SK-N-SH (cell line): ENCODE results near the gene PROK2. TPM values are rescaled to one million over a fixed set of nuclear protein-coding genes. Genes with fewer than 3 reads are reported as not detected.

Experiments
- CTCF ChIA-PET: fragments of 300-600, 350-600 bp; formaldehyde crosslinking; extraction: SDS; loops from one replicate; lab custom pipeline; 2021; lab: Yijun Ruan, JAX
- POLR2A ChIA-PET: fragments of 350-600 bp; sonication (Branson Sonifier 250); formaldehyde crosslinking; extraction: SDS; loops from one replicate; lab custom pipeline; 2020; ENCODE audit warnings: antibody characterized with exemption, inconsistent platforms; lab: Yijun Ruan, JAX
- DNase-seq: peaks from one replicate; pipeline ENCODE4 v3.0.0; 2012
- H2AFZ ChIP-seq: fragments of 200-600 bp; sonication (generic); 2 replicates; pipeline ENCODE4 v1.8.1; 2016; ENCODE audit warnings: antibody characterized with exemption, mild to moderate bottlenecking, low read depth
- H3F3A ChIP-seq: fragments of 200-600 bp; sonication (generic); replicated peaks from 2 replicates; pipeline ENCODE3; 2016; ENCODE audit warnings: antibody characterized with exemption, mild to moderate bottlenecking; ENCODE audit not compliant: insufficient read depth
- H3K27ac ChIP-seq, 2 experiments: fragments of 200-500 bp in 1 of 2; fragments of 200-600 bp in 1 of 2; sonication (Bioruptor generic) in 1 of 2; sonication (generic), shearing (Covaris generic) in 1 of 2; 2 replicates each; pipeline versions ENCODE4 v1.5.1 to v1.6.1; 2014 to 2016; ENCODE audit warnings: low read depth in 2 of 2, inconsistent platforms in 1 of 2, low read length in 1 of 2, mild to moderate bottlenecking in 1 of 2, mixed read lengths in 1 of 2
- H3K27me3 ChIP-seq: fragments of 200-600 bp; sonication (generic), shearing (Covaris generic); 2 replicates; pipeline ENCODE4 v1.6.1; 2016; ENCODE audit warnings: mixed run types; ENCODE audit not compliant: insufficient read depth
- H3K36me3 ChIP-seq, 2 experiments: fragments of 200-500 bp in 1 of 2; fragments of 200-600 bp in 1 of 2; sonication (Bioruptor generic) in 1 of 2; sonication (generic) in 1 of 2; replicated peaks in 1 of 2; 2 replicates each; pipeline versions ENCODE3 to v1.5.1; 2014 to 2016; ENCODE audit warnings: low read length in 1 of 2, mild to moderate bottlenecking in 1 of 2; ENCODE audit not compliant: insufficient read depth in 2 of 2, control insufficient read depth in 1 of 2
- H3K4me1 ChIP-seq, 2 experiments: fragments of 200-500 bp in 1 of 2; fragments of 200-600 bp in 1 of 2; sonication (Bioruptor generic) in 1 of 2; sonication (generic), shearing (Covaris generic) in 1 of 2; 2 replicates each; pipeline versions ENCODE4 v1.5.1 to v1.6.1; 2014 to 2016; ENCODE audit warnings: low read depth in 1 of 2, low read length in 1 of 2, mixed run types in 1 of 2; ENCODE audit not compliant: insufficient read depth in 2 of 2, control insufficient read depth in 1 of 2
- H3K4me2 ChIP-seq: fragments of 200-600 bp; sonication (generic), shearing (Covaris generic); 2 replicates; pipeline ENCODE4 v1.6.1; 2017; ENCODE audit warnings: mixed run types
- H3K4me3 ChIP-seq, 2 experiments: fragments of 200-500 bp in 1 of 2; fragments of 200-600 bp in 1 of 2; sonication (Bioruptor generic) in 1 of 2; sonication (generic), shearing (Covaris generic) in 1 of 2; 2 replicates each; pipeline versions ENCODE4 v1.5.1 to v1.8.1; 2014 to 2016; ENCODE audit warnings: low read depth in 2 of 2, inconsistent platforms in 1 of 2, low read length in 1 of 2, mild to moderate bottlenecking in 1 of 2, mixed read lengths in 1 of 2, moderate library complexity in 1 of 2
- H3K79me2 ChIP-seq: fragments of 200-600 bp; sonication (generic); 2 replicates; pipeline ENCODE4 v1.8.1; 2017; ENCODE audit warnings: mild to moderate bottlenecking; ENCODE audit not compliant: insufficient read depth
- H3K9ac ChIP-seq: fragments of 200-600 bp; sonication (generic); 2 replicates; pipeline ENCODE4 v1.6.1; 2017; ENCODE audit warnings: mixed run types
- H3K9me2 ChIP-seq: fragments of 200-600 bp; sonication (generic); 2 replicates; pipeline ENCODE4 v1.6.1; 2017; ENCODE audit warnings: mixed run types
- H3K9me3 ChIP-seq: fragments of 200-600 bp; sonication (generic); 2 replicates; pipeline ENCODE4 v1.6.1; 2017; ENCODE audit warnings: mixed run types, mild to moderate bottlenecking, moderate library complexity
- H4K20me1 ChIP-seq: fragments of 200-600 bp; sonication (generic); 2 replicates; pipeline ENCODE4 v1.6.1; 2017; ENCODE audit warnings: mild to moderate bottlenecking, mixed run types; ENCODE audit not compliant: insufficient read depth
- CHD2 ChIP-seq: fragments of 150-350 bp; IDR thresholded peaks from 2 replicates; pipeline ENCODE4 v1.6.1; 2018; ENCODE audit warnings: low read length; ENCODE audit not compliant: partially characterized antibody
- EZH2phosphoT487 ChIP-seq: fragments of 200-600 bp; sonication (generic); IDR thresholded peaks from 2 replicates; pipeline ENCODE4 v1.6.1; 2017; ENCODE audit warnings: low read depth, mixed run types, mild to moderate bottlenecking, antibody characterized with exemption, moderate library complexity, borderline replicate concordance
- FOXJ3 ChIP-seq: sonication (generic); formaldehyde crosslinking; IDR thresholded peaks from 2 replicates; pipeline ENCODE4 v1.5.1; 2020; ENCODE audit warnings: mild to moderate bottlenecking, missing genetic modification reagents
- GABPA ChIP-seq: IDR thresholded peaks from 2 replicates; pipeline ENCODE4 v1.4.0; 2012; ENCODE audit warnings: low read depth, mild to moderate bottlenecking
- IRF3 ChIP-seq: fragments of 150-350 bp; IDR thresholded peaks from 2 replicates; pipeline ENCODE4 v1.6.1; 2016; ENCODE audit warnings: mild to moderate bottlenecking, low read depth, low read length
- MEF2A ChIP-seq: IDR thresholded peaks from 2 replicates; pipeline ENCODE4 v1.4.0; 2012; ENCODE audit warnings: low read depth, borderline replicate concordance
- MXI1 ChIP-seq: IDR thresholded peaks from 2 replicates; pipeline ENCODE4 v1.6.1; 2012; ENCODE audit warnings: mild to moderate bottlenecking, low read depth, low read length, improper control_type of control experiment
- NFIC ChIP-seq: IDR thresholded peaks from 2 replicates; pipeline ENCODE4 v1.4.0; 2012; ENCODE audit warnings: borderline replicate concordance
- NRF1 ChIP-seq: IDR thresholded peaks from 2 replicates; pipeline ENCODE4 v1.6.1; 2012; ENCODE audit warnings: low read depth, mild to moderate bottlenecking, low read length
- PBX3 ChIP-seq: IDR thresholded peaks from 2 replicates; pipeline ENCODE4; 2012
- POLR2AphosphoS5 ChIP-seq: IDR thresholded peaks from 2 replicates; pipeline ENCODE4 v1.6.1; 2012; ENCODE audit warnings: low read depth, low read length
- RAD21 ChIP-seq: IDR thresholded peaks from 2 replicates; pipeline ENCODE4 v1.6.1; 2012; ENCODE audit warnings: mild to moderate bottlenecking, low read length
- REST ChIP-seq: IDR thresholded peaks from 2 replicates; pipeline ENCODE4 v1.6.1; 2012; ENCODE audit warnings: mild to moderate bottlenecking, low read depth, low read length, moderate library complexity
- SIN3A ChIP-seq: IDR thresholded peaks from 2 replicates; pipeline ENCODE4 v1.6.1; 2012; ENCODE audit warnings: low read depth, mild to moderate bottlenecking, low read length, moderate library complexity, borderline replicate concordance
- SMC3 ChIP-seq: IDR thresholded peaks from 2 replicates; pipeline ENCODE4 v1.6.1; 2012; ENCODE audit warnings: low read depth, low read length, improper control_type of control experiment
- TAF1 ChIP-seq: IDR thresholded peaks from 2 replicates; pipeline ENCODE4 v1.6.1; 2012; ENCODE audit warnings: low read depth, mild to moderate bottlenecking, low read length, moderate library complexity, borderline replicate concordance
- TCF12 ChIP-seq: IDR thresholded peaks from 2 replicates; pipeline ENCODE4 v1.4.0; 2012
- TEAD4 ChIP-seq: IDR thresholded peaks from 2 replicates; pipeline ENCODE4 v1.4.0; 2012; ENCODE audit warnings: mild to moderate bottlenecking, borderline replicate concordance; ENCODE audit not compliant: insufficient read depth
- USF1 ChIP-seq: IDR thresholded peaks from 2 replicates; pipeline ENCODE4 v1.4.0; 2012; ENCODE audit warnings: low read depth, borderline replicate concordance
- WGBS: methylation state at CpG from one replicate; pipeline ENCODE4 v1.1.6; 2017; ENCODE audit warnings: low lambda C conversion rate; 5-methylcytosine and 5-hydroxymethylcytosine counted together
- polyA plus RNA-seq, 3 experiments: library from polyadenylated mRNA; depleted of rRNA; stranded (reverse); fragments of >200 nt; gene quantifications; 2 replicates each; pipeline ENCODE4 v1.2.3, GENCODE V29; 2012
- TF ChIP-seq, protein P1 (sequence below): fragments of 200-600 bp; sonication (generic); IDR thresholded peaks from 2 replicates; pipeline ENCODE4 v1.6.1; 2017; ENCODE audit warnings: antibody characterized with exemption, mild to moderate bottlenecking, moderate library complexity

Gene PROK2
- polyA plus RNA-seq, 1 of the 3 experiments (the other 2 are of a cell fraction) = not detected

GRCh38 chr3:71831599-71831998 lies 46.7 kb upstream of the PROK2 start:
- H3K27ac ChIP-seq = no peak overlapping the region
- DNase-seq = no peak
- H3K9me3 ChIP-seq = no peaks in the 10 kb centered on the region
- no peak overlapping the region for H3K9ac ChIP-seq
- H3K9me2 ChIP-seq = no peaks in the 10 kb centered on the region
- no peak overlapping the region for H3K4me2 ChIP-seq
- H3K4me1 ChIP-seq = no peaks in the 10 kb centered on the region
- H3K79me2 ChIP-seq = no peaks in the 10 kb centered on the region
- H2AFZ ChIP-seq = no peak overlapping the region
- TF ChIP-seq GABPA (no peak), POLR2AphosphoS5 (no peak), RAD21 (no peak), SIN3A (no peak), MXI1 (no peak), PBX3 (no peak), USF1 (no peak), NRF1 (no peak), TAF1 (no peak), TCF12 (no peak), TEAD4 (no peak), NFIC (no peak), SMC3 (no peak), CHD2 (no peak), REST (no peak), MEF2A (no peak), IRF3 (no peak), EZH2phosphoT487 (no peak), FOXJ3 (no peak)
- TF ChIP-seq, protein P1, sequence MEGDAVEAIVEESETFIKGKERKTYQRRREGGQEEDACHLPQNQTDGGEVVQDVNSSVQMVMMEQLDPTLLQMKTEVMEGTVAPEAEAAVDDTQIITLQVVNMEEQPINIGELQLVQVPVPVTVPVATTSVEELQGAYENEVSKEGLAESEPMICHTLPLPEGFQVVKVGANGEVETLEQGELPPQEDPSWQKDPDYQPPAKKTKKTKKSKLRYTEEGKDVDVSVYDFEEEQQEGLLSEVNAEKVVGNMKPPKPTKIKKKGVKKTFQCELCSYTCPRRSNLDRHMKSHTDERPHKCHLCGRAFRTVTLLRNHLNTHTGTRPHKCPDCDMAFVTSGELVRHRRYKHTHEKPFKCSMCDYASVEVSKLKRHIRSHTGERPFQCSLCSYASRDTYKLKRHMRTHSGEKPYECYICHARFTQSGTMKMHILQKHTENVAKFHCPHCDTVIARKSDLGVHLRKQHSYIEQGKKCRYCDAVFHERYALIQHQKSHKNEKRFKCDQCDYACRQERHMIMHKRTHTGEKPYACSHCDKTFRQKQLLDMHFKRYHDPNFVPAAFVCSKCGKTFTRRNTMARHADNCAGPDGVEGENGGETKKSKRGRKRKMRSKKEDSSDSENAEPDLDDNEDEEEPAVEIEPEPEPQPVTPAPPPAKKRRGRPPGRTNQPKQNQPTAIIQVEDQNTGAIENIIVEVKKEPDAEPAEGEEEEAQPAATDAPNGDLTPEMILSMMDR = no peak
- H4K20me1 ChIP-seq = no peaks in the 10 kb centered on the region
- no peak overlapping the region for H3K4me3 ChIP-seq
- CTCF ChIA-PET = interaction anchor here (1.4 kb wide), 1 partner anchor 13 kb away, joined by 3 read pairs; no protein-coding TSS in a partner anchor
- H3K27me3 ChIP-seq = no peaks in the 10 kb centered on the region
- POLR2A ChIA-PET = no interaction called here
- WGBS = 6% methylated on average over 2 of the region's 2 CpGs
- H3F3A ChIP-seq = no peaks in the 10 kb centered on the region
- H3K36me3 ChIP-seq = no peaks in the 10 kb centered on the region
